HUES48 (cell line): ENCODE measurements around the gene DEFB113.

Experiments
- H3K27ac ChIP-seq: one replicate; pipeline ENCODE4 v1.7.0; 2013; ENCODE audit warnings: low read depth, low read length, inconsistent platforms
- H3K27me3 ChIP-seq: 2 replicates; pipeline ENCODE4 v1.6.1; 2013; ENCODE audit warnings: mild to moderate bottlenecking, low read length; ENCODE audit not compliant: control insufficient read depth, insufficient read depth
- H3K36me3 ChIP-seq: 2 replicates; pipeline ENCODE4 v1.6.1; 2013; ENCODE audit warnings: low read length; ENCODE audit not compliant: control insufficient read depth, insufficient read depth
- H3K4me1 ChIP-seq: 2 replicates; pipeline ENCODE4 v1.6.1; 2013; ENCODE audit warnings: mild to moderate bottlenecking, low read length; ENCODE audit not compliant: control insufficient read depth, insufficient read depth
- H3K4me3 ChIP-seq: 2 replicates; pipeline ENCODE4 v1.5.1; 2013; ENCODE audit warnings: mild to moderate bottlenecking, low read depth, low read length
- H3K9ac ChIP-seq: 2 replicates; pipeline ENCODE4 v1.6.1; 2013; ENCODE audit warnings: mild to moderate bottlenecking, low read depth, low read length, moderate library complexity
- H3K9me3 ChIP-seq: 2 replicates; pipeline ENCODE4 v1.6.1; 2013; ENCODE audit warnings: low read length; ENCODE audit not compliant: control insufficient read depth, insufficient read depth

The DEFB113 gene, protein sequence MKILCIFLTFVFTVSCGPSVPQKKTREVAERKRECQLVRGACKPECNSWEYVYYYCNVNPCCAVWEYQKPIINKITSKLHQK

DNA sequence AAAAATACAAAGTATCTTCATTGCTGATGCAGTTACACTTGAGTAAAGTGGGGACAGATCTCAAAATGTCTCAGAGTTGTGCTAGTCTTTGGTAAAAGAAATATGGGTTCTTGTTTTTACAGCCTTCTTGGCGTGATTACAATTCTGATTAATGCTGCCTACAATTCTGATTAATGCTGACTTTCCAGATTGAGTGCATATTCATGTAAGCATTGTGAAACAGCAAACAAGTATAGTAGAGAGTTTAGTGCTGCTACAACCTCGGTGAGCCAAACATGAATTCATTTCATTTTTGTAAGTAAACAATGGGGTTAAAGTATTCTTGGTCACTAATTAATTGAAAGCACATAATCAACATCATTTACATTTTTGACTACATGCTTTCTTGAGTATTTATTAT, at the start of gene DEFB113:
Gene DEFB113, minus strand, starts transcription at position 21 of the 400 bp plus-strand sequence. Its CDS starts 0 bp downstream, at position 21.
- Histone ChIP-seq H3K4me3 (no peak within 1 kb of the TSS), H3K27me3 (no peaks in the 10 kb centered on the region), H3K9me3 (no peaks in the 10 kb centered on the region), H3K36me3 (no peaks in the 10 kb centered on the region), H3K27ac (no peak within 1 kb of the TSS), H3K4me1 (peaks cover 44% of the 10 kb centered on the region), H3K9ac (no peak within 1 kb of the TSS)

DNA sequence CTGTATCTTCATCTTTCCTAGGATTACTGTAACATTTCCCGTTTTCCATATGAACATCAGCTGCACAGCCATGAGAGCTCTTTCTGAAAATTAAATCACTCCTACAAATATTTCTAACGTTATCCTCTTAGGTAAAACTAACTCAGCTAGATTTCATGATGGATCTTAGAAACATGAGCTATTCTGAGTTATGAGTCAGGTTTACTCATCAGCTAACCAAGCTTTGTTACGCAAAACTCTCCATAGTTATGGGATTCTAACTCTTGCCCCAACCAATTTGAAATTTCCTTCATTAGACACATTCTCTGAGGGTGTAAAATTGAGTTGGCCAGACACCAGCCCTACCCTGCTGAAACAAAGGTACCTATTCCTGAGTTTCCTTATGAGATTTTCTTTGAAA, 38.4 kb upstream of the DEFB113 start:
- H3K4me3 ChIP-seq: no peak overlapping the region
- H3K9ac ChIP-seq: no peak overlapping the region
- peaks cover 6% of the 10 kb centered on the region; the same call in 1 of the 2 replicates for H3K4me1 ChIP-seq
- H3K36me3 ChIP-seq: no peaks in the 10 kb centered on the region
- H3K27ac ChIP-seq: no peak overlapping the region
- no peaks in the 10 kb centered on the region for H3K27me3 ChIP-seq
- H3K9me3 ChIP-seq: no peaks in the 10 kb centered on the region

DNA sequence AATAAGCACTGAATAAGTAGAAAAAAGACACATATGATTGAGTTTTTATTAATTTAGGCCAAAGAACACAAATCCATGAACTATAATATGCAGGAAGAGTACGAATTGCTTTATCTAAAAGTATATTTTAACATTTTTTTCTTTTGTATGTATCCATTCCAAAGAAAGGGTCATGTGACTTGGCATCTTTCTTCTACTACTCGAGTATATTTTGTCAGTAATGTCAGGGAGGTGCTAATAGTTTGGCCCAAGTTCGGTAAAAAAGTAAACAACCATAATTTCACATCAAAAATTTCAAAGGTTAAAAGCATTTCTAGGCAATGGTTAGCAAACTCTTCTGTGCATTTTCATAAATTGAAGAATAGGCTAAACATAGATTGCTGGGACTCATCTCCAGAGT, 33.7 kb upstream of the DEFB113 start:
- H3K4me1 ChIP-seq: peaks cover 5% of the 10 kb centered on the region; the same call in 1 of the 2 replicates

DNA sequence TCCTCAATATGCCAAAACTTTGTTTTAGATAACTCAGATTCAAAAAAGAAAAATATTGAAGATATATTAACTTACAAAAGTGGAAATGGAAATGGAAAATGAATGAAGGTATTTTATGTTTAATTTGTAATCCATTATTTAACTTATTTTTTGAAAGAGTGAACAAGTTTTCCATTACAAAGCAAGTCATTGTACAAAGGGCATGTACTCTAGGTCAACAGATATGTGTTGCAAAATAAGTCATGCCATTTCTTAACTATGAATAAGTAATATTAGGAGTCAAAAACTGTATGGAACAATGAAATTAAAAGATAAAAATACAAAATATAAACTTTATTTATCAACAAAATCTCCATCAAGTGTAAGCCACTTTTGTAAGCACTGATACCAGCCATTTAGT, 25.9 kb upstream of the DEFB113 start:
- Histone ChIP-seq H3K4me3 (no peak overlapping the region), H3K27me3 (no peaks in the 10 kb centered on the region), H3K9ac (no peak overlapping the region), H3K4me1 (no peaks in the 10 kb centered on the region), H3K27ac (no peak overlapping the region), H3K36me3 (no peaks in the 10 kb centered on the region), H3K9me3 (no peaks in the 10 kb centered on the region)

More for the DNA sequence above, 33.7 kb upstream of the DEFB113 start:
- Histone ChIP-seq H3K27ac (no peak overlapping the region), H3K9me3 (no peaks in the 10 kb centered on the region), H3K36me3 (no peaks in the 10 kb centered on the region), H3K9ac (no peak overlapping the region), H3K27me3 (no peaks in the 10 kb centered on the region), H3K4me3 (no peak overlapping the region)

DNA sequence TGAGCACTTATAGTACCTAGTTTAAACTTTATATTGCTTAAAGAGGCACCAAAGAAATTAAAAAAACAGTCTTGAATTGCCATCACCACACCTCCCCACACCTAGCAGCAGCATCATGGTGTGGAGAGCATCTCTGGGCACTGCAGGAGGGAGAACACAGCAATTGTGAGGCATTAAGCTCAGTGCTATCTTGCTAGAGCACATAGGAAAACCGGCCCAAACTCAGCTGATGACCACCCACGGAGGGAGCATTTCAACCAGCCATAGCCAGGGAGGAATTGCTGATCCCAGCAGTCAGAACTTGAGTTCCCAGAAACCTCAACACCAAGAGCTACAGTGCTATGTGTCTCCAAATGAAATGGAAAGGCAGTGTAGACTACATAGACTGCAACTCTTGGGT, 19.5 kb upstream of the DEFB113 start:
- H3K9ac ChIP-seq: no peak overlapping the region

DNA sequence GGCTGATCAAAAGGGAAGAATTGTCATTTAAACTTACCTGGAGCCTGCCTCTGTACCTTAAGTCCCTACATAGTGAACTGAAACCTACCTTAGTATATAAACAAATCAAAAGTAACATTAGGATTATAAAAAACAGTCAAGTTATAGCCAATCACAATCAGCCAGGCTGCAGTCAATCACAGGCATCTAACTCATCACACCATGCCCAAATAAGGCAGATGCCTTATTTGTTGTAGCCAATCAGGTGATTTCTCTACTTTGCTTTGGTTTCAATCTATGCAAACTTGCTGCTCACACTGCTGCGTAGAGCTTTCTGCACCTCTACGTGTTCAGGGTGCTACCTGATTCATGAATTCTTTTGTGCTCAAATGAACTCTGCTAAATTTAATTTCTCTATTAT, 18.3 kb upstream of the DEFB113 start:
- Histone ChIP-seq H3K36me3 (no peaks in the 10 kb centered on the region), H3K9ac (no peak overlapping the region), H3K27ac (no peak overlapping the region), H3K9me3 (no peaks in the 10 kb centered on the region), H3K4me3 (no peak overlapping the region), H3K4me1 (peaks cover 8% of the 10 kb centered on the region), H3K27me3 (no peaks in the 10 kb centered on the region)

More for the DNA sequence above, 19.5 kb upstream of the DEFB113 start:
- no peak overlapping the region for H3K27ac ChIP-seq
- H3K27me3 ChIP-seq: no peaks in the 10 kb centered on the region
- H3K36me3 ChIP-seq: no peaks in the 10 kb centered on the region
- H3K4me3 ChIP-seq: no peak overlapping the region
- peaks cover 8% of the 10 kb centered on the region for H3K4me1 ChIP-seq
- H3K9me3 ChIP-seq: no peaks in the 10 kb centered on the region

DNA sequence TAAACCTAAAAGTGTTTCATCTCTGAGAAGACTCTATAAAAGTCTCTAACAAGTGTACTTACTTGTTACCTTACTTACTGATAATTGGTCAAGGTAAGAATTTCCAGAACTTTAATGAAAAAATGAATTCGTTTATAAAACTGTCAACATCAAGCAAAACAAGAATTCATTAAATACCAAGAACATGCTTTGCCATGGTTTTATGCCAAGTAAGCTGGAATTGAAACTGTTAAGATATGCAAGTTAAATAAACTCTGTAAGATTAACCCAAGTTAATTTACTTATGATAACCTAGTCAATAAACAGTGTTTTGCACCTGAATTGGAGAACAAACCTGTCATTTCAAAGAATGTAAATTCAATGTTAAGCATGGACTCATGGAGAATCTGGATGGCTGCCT, 17.1 kb upstream of the DEFB113 start:
- Histone ChIP-seq H3K36me3 (no peaks in the 10 kb centered on the region), H3K9me3 (no peaks in the 10 kb centered on the region), H3K4me3 (no peak overlapping the region), H3K4me1 (peaks cover 13% of the 10 kb centered on the region), H3K9ac (no peak overlapping the region), H3K27ac (no peak overlapping the region), H3K27me3 (no peaks in the 10 kb centered on the region)

DNA sequence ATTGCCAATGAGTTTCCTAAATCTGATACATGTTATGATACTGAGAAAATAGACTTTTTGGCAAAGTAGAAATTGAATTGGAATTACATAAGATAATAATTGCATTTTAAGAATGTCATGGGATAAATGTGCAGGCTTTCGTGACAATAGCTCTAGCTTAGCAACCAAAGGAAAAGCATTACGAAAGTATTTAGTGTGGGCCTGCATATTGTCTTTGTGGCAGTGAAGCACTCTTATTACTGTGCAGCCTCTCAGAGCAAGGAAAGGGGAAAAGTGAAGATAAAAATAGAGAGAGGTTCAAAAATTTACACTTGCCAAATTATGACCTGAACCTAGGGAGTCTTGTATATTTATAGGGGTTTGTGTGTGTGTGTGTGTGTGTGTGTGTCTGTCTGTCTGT, 12.6 kb upstream of the DEFB113 start:
- H3K27ac ChIP-seq: no peak overlapping the region
- H3K9ac ChIP-seq: no peak overlapping the region
- H3K4me3 ChIP-seq: no peak overlapping the region
- H3K36me3 ChIP-seq: no peaks in the 10 kb centered on the region
- H3K9me3 ChIP-seq: no peaks in the 10 kb centered on the region
- H3K4me1 ChIP-seq: peaks cover 15% of the 10 kb centered on the region
- H3K27me3 ChIP-seq: no peaks in the 10 kb centered on the region

DNA sequence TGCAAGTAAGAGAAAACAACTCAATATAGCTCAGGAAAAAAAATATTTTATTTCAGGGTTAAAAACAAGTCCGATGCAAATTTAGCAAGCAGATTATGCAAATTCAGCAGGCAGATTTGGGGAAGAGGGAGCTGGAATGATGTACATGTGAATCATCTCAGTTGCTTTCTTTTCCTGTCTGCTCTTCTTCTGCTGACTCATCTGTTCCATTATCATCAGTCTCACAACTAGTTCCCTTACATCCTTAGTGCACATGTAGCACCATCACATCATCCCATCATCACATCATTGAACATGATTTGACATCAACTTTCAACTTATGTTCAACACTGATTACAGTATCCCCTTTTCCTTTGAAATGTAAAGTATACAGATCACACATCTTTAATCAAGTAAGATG, 11.5 kb upstream of the DEFB113 start:
- no peaks in the 10 kb centered on the region for H3K36me3 ChIP-seq
- peaks cover 7% of the 10 kb centered on the region; the same call in 1 of the 2 replicates for H3K4me1 ChIP-seq
- no peaks in the 10 kb centered on the region for H3K9me3 ChIP-seq
- no peak overlapping the region for H3K9ac ChIP-seq
- H3K27ac ChIP-seq: no peak overlapping the region
- no peaks in the 10 kb centered on the region for H3K27me3 ChIP-seq
- H3K4me3 ChIP-seq: no peak overlapping the region

DNA sequence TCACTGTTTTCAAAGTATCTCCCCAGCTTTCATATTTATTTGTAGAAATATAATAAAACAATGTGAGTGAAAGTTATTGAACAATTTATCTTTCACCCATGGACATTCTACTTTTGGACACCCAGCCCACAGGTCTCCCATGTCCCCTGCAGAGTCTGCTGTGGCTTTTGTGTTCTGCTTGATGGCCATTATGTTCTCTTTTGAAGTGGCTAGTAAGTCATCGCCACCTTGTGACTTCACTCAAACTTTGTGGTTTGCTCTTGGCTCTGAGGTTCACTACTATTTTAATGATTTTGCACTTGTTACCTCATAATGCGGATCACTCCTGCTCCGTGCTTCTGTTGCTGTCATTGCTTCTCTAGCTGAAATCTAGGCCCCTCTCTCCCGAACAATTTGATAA, 10.2 kb upstream of the DEFB113 start:
- H3K4me1 ChIP-seq: peaks cover 7% of the 10 kb centered on the region; the same call in 1 of the 2 replicates
- no peak overlapping the region for H3K9ac ChIP-seq
- H3K27me3 ChIP-seq: no peaks in the 10 kb centered on the region
- H3K4me3 ChIP-seq: no peak overlapping the region
- no peaks in the 10 kb centered on the region for H3K36me3 ChIP-seq
- no peaks in the 10 kb centered on the region for H3K9me3 ChIP-seq
- H3K27ac ChIP-seq: no peak overlapping the region

DNA sequence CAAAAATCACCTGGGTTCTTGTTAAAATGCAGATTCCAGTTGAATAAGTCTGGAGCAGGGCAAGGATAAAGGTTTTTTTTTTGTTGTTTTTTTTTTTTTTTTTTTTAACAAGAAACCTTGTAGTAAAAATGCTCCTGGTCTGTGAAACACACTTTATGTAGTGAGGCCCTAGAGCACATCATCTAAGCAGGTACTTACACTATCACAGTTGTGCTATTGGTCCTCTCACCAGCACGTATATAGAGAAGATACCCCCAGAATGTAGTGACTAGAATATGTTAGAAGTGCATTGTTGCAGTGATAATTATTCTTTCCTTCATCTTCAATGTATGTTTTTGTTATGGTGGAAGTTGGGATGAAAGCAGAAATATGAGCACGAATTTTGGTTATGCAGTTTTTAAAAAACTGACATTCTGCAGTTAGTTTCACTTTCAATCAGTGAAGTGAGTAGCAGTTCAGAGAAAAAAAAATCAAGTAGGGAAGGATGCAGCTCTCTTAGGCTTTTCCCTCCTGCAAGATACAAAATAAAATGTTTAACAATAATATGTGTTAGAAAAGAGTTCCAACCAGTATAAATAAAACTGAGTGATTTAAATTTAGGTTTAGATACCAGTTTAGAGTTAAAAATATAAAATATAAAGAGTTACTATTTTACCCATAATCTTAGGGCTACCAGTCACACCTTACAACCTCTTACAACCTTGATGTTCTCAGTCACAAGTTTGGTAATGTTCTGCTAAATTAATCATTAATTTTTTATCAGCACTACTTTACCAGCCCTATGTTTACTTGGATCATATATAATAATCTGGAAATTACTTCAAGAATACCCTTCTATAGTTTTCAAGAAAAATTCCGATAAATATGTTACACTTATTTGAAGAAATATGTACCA, 9.2 kb upstream of the DEFB113 start:
- no peaks in the 10 kb centered on the region for H3K9me3 ChIP-seq
- no peak overlapping the region for H3K4me3 ChIP-seq
- no peak overlapping the region for H3K9ac ChIP-seq
- no peaks in the 10 kb centered on the region for H3K27me3 ChIP-seq
- H3K36me3 ChIP-seq: no peaks in the 10 kb centered on the region
- H3K27ac ChIP-seq: no peak overlapping the region
- H3K4me1 ChIP-seq: peaks cover 7% of the 10 kb centered on the region; the same call in 1 of the 2 replicates
